GM19023 (cell line): ENCODE data around the gene SLC6A14.

Experiments used
- ATAC-seq: cut with Tn5 transposase; IDR thresholded peaks from one replicate; pipeline ENCODE4 v1.9.1; 2021; ENCODE audit warnings: mild to moderate bottlenecking, moderate library complexity; ENCODE audit not compliant: unreplicated experiment

The SLC6A14 gene, protein sequence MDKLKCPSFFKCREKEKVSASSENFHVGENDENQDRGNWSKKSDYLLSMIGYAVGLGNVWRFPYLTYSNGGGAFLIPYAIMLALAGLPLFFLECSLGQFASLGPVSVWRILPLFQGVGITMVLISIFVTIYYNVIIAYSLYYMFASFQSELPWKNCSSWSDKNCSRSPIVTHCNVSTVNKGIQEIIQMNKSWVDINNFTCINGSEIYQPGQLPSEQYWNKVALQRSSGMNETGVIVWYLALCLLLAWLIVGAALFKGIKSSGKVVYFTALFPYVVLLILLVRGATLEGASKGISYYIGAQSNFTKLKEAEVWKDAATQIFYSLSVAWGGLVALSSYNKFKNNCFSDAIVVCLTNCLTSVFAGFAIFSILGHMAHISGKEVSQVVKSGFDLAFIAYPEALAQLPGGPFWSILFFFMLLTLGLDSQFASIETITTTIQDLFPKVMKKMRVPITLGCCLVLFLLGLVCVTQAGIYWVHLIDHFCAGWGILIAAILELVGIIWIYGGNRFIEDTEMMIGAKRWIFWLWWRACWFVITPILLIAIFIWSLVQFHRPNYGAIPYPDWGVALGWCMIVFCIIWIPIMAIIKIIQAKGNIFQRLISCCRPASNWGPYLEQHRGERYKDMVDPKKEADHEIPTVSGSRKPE

DNA sequence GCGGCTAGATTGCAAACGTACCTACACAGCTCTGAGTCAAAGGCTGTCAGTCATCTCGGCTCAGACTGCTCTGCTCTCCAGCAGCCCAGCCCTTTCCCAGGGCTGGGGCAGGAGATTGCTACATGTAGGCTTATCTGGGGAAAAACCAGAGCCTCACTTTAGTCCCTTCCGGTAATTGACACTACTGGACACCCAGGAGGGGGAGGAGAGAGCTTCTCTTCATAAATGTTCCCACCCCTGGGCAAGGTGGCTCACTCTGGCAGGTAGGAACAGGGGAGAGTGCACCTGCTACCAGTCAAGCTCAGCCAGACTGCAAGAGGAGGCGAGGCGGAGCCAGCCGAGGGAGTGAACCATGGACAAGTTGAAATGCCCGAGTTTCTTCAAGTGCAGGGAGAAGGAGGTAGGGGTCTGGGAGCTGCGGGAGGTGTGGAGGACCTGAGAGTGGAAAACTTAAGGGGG lies at the start of gene SLC6A14:
Gene SLC6A14 (plus strand): TSS at position 249 of the 459 bp plus-strand sequence. CDS start 104 bp downstream, at position 353.
- ATAC-seq, result no peak

DNA sequence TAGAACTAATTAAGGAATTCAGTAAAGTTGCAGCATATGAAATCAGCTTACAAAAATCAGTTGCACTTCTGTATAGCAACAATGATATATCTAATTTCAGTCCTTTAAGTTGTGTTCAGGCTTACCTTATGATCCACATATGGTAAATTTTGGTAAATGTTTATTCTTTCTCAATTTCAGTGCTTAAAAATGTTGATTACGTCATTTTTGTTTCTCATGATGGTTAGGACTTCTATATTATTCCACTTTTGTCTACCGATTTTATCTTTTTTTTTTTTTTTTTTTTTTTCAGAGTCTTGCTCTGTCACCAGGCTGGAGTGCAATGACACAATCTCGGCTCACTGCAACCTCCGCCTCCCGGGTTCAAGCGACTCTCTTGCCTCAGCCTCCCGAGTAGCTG lies 40.7 kb upstream of the SLC6A14 start:
- ATAC-seq, result no peak

- ATAC-seq, result no peak
Observed at GRCh38 chrX:116399681-116400080, 36.7 kb upstream of the SLC6A14 start.

- no peak for ATAC-seq
Observed at GRCh38 chrX:116409219-116409618, 27.2 kb upstream of the SLC6A14 start.

GRCh38 chrX:116413273-116413672 lies 23.1 kb upstream of the SLC6A14 start:
- ATAC-seq, result no peak

DNA sequence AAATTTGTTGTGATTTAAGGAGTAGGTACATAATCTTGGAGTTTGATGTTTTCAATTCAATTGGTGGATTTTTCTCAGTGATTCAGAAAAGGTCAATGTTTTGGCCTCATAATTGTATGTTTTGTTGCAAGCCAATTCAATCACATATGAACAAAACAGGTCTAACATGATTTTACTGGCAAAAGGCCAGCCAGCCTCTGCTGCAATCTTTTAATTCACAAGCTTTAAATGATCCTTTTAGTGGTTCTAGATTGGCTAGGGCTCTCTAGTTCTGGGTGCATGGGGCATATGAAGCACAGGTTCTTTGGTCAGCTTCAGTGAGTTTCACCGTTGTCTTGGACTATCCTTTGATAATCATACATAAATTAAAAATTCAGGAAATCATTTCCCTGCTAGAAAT lies 19.2 kb upstream of the SLC6A14 start:
- no peak for ATAC-seq

GRCh38 chrX:116417968-116418367 lies 18.4 kb upstream of the SLC6A14 start:
- ATAC-seq, result no peak

GRCh38 chrX:116427978-116428377 lies 8.4 kb upstream of the SLC6A14 start:
- ATAC-seq, result no peak

GRCh38 chrX:116435597-116435996 lies 809 bp upstream of the SLC6A14 start:
- ATAC-seq, result no peak

DNA sequence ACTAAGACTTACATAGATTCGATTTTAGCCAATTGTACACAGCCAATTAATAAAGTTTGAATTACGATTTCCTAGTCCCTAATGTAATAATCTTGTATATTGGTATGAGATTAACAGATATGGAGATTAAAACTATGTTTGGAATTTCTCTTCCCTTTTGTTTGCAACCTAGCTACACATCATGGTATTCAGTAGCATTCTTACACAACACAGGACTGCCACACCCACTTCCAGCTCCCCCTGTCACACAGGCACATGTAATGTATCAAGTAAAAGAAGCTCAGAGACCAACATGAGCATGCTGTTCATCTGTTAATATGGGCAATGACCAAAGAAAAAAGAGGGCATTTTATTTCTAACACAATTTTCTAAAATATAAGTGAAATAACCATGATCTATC lies 12.8 kb downstream of the SLC6A14 start:
- ATAC-seq, result no peak

DNA sequence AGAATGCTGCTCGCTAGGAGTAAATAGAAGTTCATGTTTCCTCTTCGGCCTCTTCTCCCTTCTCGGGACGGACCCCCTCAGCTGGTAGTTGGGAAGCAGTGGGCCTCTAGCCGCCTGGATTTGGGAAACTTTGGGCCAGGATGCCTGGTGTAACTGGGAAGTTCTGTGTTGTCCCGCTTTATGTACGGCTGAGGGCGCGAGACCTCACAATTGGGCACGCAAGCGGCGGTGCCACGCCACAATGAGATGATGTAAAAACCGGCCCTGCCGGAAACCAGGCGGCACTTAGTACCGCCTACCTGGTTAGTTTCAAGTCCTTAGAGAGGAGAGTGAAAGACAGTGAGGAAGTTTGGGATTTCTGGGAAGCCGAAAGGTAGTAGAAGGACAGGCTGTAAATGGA lies 26.4 kb downstream of the SLC6A14 start, which contains the start of gene CT83:
Gene CT83 (minus strand): TSS at position 155 of the 400 bp plus-strand sequence. CDS start 120 bp downstream, at position 35.
- ATAC-seq, result no peak

DNA sequence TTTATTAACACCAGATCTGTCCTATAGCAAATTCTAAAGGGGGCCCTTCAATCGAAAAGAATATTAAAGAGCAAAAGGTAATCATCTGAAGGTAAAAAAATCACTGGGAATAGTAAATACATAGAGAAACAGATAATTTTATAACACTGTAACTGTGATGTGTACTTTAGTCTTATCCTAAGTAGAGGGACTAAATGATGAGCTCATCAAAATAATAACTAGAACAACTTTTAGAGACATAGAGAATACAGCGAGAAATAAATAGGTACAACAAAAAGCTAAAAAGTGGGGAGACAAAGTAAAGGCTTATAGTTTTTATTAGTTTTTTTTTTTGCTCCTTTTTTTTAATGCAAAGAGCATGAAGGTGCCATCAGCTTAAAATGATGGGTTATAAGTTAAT lies 43.7 kb downstream of the SLC6A14 start:
- no peak for ATAC-seq

DNA sequence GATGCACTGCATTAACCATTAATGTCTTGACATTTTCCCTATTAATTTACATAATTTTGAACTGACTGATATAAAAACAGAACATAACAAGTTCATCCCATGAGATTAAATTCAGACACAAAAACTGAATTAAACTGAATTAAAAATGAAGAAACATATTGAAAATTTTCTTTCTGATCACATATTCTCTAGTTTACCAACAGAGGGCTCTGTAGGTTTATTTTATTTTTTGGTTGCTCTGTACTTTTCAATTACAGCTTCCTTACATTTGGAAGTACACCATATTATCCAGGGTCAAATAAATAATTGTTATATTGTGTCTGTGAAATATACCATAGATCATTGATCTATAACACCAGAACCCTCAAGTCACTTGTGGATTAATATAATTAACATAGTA lies 53.7 kb downstream of the SLC6A14 start:
- no peak for ATAC-seq

- ATAC-seq, result no peak
Observed at GRCh38 chrX:116493271-116493670, 56.9 kb downstream of the SLC6A14 start.

DNA sequence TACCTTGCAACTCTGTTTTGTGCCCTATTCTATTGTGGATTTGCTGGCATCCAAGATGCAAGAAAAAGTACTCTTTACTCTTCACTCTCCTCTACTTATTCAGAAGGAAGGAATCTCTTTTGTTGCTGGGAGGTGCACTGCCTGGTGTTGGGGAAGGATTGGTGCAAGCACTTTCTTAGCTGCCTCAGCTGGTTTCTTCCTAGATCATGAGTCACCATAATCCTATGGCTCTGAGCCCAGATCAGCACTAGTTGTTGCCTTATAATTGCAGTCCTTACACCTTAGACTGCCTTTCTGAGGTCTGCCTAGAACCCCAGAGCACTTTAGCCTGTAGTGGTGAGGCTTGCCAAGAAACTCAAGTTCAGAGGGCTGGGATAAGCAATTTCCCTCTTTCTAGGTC lies 63.4 kb downstream of the SLC6A14 start:
- no peak for ATAC-seq
